Loucy (cell line): Measurements from ENCODE around the gene NBPF11.
"Not testable (repeated sequence)": the region's sequence is repeated elsewhere in the genome, so short reads cannot be mapped to it uniquely, and the experiment has no call there.

Source experiments
- EZH2phosphoT487 ChIP-seq: fragments of 200-600 bp; IDR thresholded peaks from 2 replicates; pipeline ENCODE4 v1.6.1; 2018; ENCODE audit warnings: antibody characterized with exemption, mild to moderate bottlenecking, moderate library complexity, borderline replicate concordance
- TF ChIP-seq, protein P1 (sequence below): fragments of 200-600 bp; sonication (generic); conservative IDR thresholded peaks from 2 replicates; pipeline ENCODE4 v1.5.1; 2014; ENCODE audit warnings: mild to moderate bottlenecking, antibody characterized with exemption, low read length

DNA sequence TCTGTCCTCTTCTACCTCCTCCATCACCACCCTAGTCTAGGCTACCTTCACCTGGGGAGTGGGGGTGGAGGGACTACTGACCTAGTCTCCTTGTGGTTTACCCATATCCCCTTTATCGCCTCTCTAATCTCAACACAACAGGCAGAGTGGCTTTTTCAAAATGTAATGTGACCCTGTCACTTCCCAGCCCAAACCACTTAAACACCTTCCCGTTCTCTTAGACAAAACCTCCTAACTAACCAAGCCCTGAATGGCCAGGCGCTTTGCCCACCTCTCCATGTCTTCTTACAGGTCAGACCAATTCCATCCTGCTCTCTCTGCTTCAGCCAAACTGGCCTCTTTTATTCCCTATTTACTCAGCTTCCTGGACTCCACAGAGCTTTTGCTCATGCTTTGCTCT, 714 bp upstream of the NBPF11 start:
- TF ChIP-seq, protein P1, sequence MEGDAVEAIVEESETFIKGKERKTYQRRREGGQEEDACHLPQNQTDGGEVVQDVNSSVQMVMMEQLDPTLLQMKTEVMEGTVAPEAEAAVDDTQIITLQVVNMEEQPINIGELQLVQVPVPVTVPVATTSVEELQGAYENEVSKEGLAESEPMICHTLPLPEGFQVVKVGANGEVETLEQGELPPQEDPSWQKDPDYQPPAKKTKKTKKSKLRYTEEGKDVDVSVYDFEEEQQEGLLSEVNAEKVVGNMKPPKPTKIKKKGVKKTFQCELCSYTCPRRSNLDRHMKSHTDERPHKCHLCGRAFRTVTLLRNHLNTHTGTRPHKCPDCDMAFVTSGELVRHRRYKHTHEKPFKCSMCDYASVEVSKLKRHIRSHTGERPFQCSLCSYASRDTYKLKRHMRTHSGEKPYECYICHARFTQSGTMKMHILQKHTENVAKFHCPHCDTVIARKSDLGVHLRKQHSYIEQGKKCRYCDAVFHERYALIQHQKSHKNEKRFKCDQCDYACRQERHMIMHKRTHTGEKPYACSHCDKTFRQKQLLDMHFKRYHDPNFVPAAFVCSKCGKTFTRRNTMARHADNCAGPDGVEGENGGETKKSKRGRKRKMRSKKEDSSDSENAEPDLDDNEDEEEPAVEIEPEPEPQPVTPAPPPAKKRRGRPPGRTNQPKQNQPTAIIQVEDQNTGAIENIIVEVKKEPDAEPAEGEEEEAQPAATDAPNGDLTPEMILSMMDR, result not testable (repeated sequence)
- TF ChIP-seq EZH2phosphoT487, result not testable (repeated sequence)
